ENCODE data around the gene URB1.

- TF ChIP-seq ZNF274 (IDR thresholded peaks at IDR 0.05; ENCODE audit: low read depth, low read length) = no peak
- TF ChIP-seq SUZ12 (IDR thresholded peaks at IDR 0.05; ENCODE audit: extremely low read depth, insufficient read depth, insufficient read length) = no peak
- TF ChIP-seq YY1 (IDR thresholded peaks at IDR 0.05; ENCODE audit: insufficient read depth, insufficient read length) = no peak
Observed at GRCh38 chr21:32330784-32331311, 62.0 kb downstream of the URB1 start.

All from NT2/D1 (cell line).